Measurements from ENCODE around the gene CREG2.

DNA sequence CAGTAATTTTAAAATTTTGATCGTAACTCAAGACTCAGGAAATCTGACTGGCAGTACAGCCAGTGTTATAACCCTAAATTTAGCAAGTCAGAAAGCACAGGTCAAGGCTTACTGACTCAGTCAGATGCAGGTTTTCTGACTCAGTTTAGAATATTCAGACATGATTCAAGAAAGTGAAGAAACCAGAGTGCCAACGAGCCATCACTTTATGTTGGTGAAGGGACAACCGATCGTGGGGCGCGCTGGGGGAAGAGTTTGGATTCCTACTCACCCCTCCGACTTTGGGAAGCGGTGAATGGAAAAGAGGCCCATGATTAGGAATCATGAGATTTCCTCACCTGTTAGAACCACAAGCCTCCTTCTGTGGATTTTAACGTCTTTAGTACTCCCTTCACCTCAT is 79.8 kb downstream of the CREG2 start:
- TF ChIP-seq, protein P1, sequence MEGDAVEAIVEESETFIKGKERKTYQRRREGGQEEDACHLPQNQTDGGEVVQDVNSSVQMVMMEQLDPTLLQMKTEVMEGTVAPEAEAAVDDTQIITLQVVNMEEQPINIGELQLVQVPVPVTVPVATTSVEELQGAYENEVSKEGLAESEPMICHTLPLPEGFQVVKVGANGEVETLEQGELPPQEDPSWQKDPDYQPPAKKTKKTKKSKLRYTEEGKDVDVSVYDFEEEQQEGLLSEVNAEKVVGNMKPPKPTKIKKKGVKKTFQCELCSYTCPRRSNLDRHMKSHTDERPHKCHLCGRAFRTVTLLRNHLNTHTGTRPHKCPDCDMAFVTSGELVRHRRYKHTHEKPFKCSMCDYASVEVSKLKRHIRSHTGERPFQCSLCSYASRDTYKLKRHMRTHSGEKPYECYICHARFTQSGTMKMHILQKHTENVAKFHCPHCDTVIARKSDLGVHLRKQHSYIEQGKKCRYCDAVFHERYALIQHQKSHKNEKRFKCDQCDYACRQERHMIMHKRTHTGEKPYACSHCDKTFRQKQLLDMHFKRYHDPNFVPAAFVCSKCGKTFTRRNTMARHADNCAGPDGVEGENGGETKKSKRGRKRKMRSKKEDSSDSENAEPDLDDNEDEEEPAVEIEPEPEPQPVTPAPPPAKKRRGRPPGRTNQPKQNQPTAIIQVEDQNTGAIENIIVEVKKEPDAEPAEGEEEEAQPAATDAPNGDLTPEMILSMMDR (IDR thresholded peaks at IDR 0.05 in 4 of 5, conservative IDR thresholded peaks at IDR 0.05 in 1 of 5) = no peak
- TF ChIP-seq POLR2A (IDR thresholded peaks at IDR 0.05) = no peak

Data from gastrocnemius medialis (tissue), 4 donors.